HepG2 (cell line): ENCODE data around the gene TYW1B. TPM values are rescaled to one million over a fixed set of nuclear protein-coding genes. Genes with fewer than 3 reads are reported as not detected.

Experiments
- ATAC-seq: fragments of 200-7000 bp; cut with Tn5 transposase; 3 replicates; pipeline ENCODE4 v1.9.1; 2020; ENCODE audit warnings: mild to moderate bottlenecking, moderate library complexity
- BruUV-seq: library from RNA; stranded (reverse); fragments of 400-500 nt; replicated peaks from 2 replicates; lab custom pipeline; 2021; lab: Mats Ljungman, UMichigan
- CTCF ChIA-PET: fragments of 300-600 bp; formaldehyde crosslinking; extraction: SDS; loops from one replicate; lab custom pipeline; 2021; ENCODE audit warnings: low total read pairs, inconsistent platforms, low intra/inter-chr PET ratio; lab: Yijun Ruan, JAX
- POLR2A ChIA-PET: fragments of 350-600 bp; sonication (Branson Sonifier 250); formaldehyde crosslinking; loops from one replicate; lab custom pipeline; 2020; ENCODE audit warnings: antibody characterized with exemption, inconsistent platforms; lab: Yijun Ruan, JAX
- DNase-seq: peaks from one replicate; pipeline ENCODE4 v3.0.0-alpha.2; 2015; ENCODE audit warnings: low spot score
- FAIRE-seq: peaks from 3 replicates; lab custom pipeline; 2011; peaks lifted over from hg19 to GRCh38; lab: Jason Lieb, UNC
- H2AFZ ChIP-seq: one replicate; pipeline ENCODE4 v1.6.1; 2011; ENCODE audit warnings: low read length, inconsistent platforms
- H3K27ac ChIP-seq: fragments of 300-600 bp; 3 replicates; pipeline ENCODE4 v1.8.0; 2011; ENCODE audit warnings: mixed run types, mild to moderate bottlenecking, mixed read lengths, low read length, inconsistent platforms; ENCODE audit not compliant: insufficient read depth; ENCODE audit errors: extremely low read length
- H3K27me3 ChIP-seq, 2 experiments: fragments of 200-600 bp in 1 of 2; 2 replicates in 1 of 2; 3 replicates in 1 of 2; pipeline versions ENCODE4 v1.6.0 to v1.8.0; 2011; ENCODE audit warnings: low read length in 2 of 2, mild to moderate bottlenecking in 2 of 2, moderate library complexity in 2 of 2, inconsistent platforms in 1 of 2; ENCODE audit not compliant: insufficient read depth in 2 of 2, control insufficient read depth in 1 of 2
- H3K36me3 ChIP-seq, 2 experiments: fragments of 200-600 bp in 1 of 2; replicated peaks in 1 of 2; 2 replicates in 1 of 2; 3 replicates in 1 of 2; pipeline versions ENCODE4 v1.5.1 to v1.8.0; 2011; ENCODE audit warnings: low read length in 2 of 2, inconsistent platforms in 1 of 2; ENCODE audit not compliant: insufficient read depth in 2 of 2, control insufficient read depth in 1 of 2
- H3K4me1 ChIP-seq: 2 replicates; pipeline ENCODE4 v1.5.1; 2012; ENCODE audit warnings: low read length, inconsistent platforms; ENCODE audit not compliant: insufficient read depth
- H3K4me2 ChIP-seq: 2 replicates; pipeline ENCODE4 v1.6.0; 2011; ENCODE audit warnings: low read depth, low read length, inconsistent platforms
- H3K4me3 ChIP-seq, 3 experiments: fragments of 200-600 bp in 1 of 3; sonication (generic), shearing (Covaris generic) in 1 of 3; replicated peaks in 1 of 3; 2 replicates each; pipeline ENCODE4 v1.5.1; 2011 to 2016; ENCODE audit warnings: low read length in 3 of 3, inconsistent platforms in 2 of 3, low read depth in 2 of 3, mild to moderate bottlenecking in 2 of 3, control low read depth in 1 of 3, mixed read lengths in 1 of 3; ENCODE audit not compliant: insufficient read depth in 1 of 3
- H3K79me2 ChIP-seq: one replicate; pipeline ENCODE4 v1.6.1; 2011; ENCODE audit warnings: low read length, inconsistent platforms; ENCODE audit not compliant: insufficient read depth
- H3K9ac ChIP-seq: 2 replicates; pipeline ENCODE4 v1.6.0; 2011; ENCODE audit warnings: mild to moderate bottlenecking, low read depth, low read length, inconsistent platforms; ENCODE audit not compliant: insufficient read depth
- H3K9me3 ChIP-seq: 2 replicates; pipeline ENCODE4 v1.5.1; 2012; ENCODE audit warnings: mild to moderate bottlenecking, low read length
- H4K20me1 ChIP-seq: 2 replicates; pipeline ENCODE4 v1.6.0; 2011; ENCODE audit warnings: inconsistent platforms, mild to moderate bottlenecking, low read length, moderate library complexity; ENCODE audit not compliant: insufficient read depth
- CBX2 ChIP-seq, 2 experiments: fragments of 200-600 bp in 1 of 2; sonication (generic); formaldehyde crosslinking in 1 of 2; IDR thresholded peaks; 2 replicates each; pipeline versions ENCODE4 v1.7.0 to v1.8.1; 2018 to 2022; ENCODE audit warnings: low read depth in 2 of 2, low read length in 1 of 2, mild to moderate bottlenecking in 1 of 2, missing genetic modification reagents in 1 of 2
- ELF1 ChIP-seq: sonication (generic); formaldehyde crosslinking; IDR thresholded peaks from 2 replicates; pipeline ENCODE4 v1.4.0; 2020; ENCODE audit warnings: missing genetic modification reagents
- MAFF ChIP-seq: IDR thresholded peaks from 2 replicates; pipeline ENCODE4 v1.6.1; 2011; ENCODE audit warnings: low read depth, low read length, improper control_type of control experiment
- NR3C1 ChIP-seq: sonication (generic); formaldehyde crosslinking; IDR thresholded peaks from 2 replicates; pipeline ENCODE4 v1.4.0; 2020; ENCODE audit warnings: missing genetic modification reagents
- RBFOX2 ChIP-seq: fragments of 200-400 bp; formaldehyde crosslinking; IDR thresholded peaks from 2 replicates; pipeline ENCODE4 v1.6.1; 2017; ENCODE audit warnings: low read depth, mild to moderate bottlenecking, low read length
- RFXAP ChIP-seq: sonication (generic); formaldehyde crosslinking; IDR thresholded peaks from 2 replicates; pipeline ENCODE4 v1.4.0; 2020; ENCODE audit warnings: missing genetic modification reagents, borderline replicate concordance
- SP140L ChIP-seq: sonication (generic); formaldehyde crosslinking; IDR thresholded peaks from 2 replicates; pipeline ENCODE4 v1.4.0; 2020; ENCODE audit warnings: missing genetic modification reagents, borderline replicate concordance
- ZBTB7A ChIP-seq: sonication (generic); formaldehyde crosslinking; IDR thresholded peaks from 2 replicates; pipeline ENCODE4 v1.8.0; 2022; ENCODE audit warnings: mild to moderate bottlenecking, missing genetic modification reagents
- ZGPAT ChIP-seq: IDR thresholded peaks from 2 replicates; pipeline ENCODE4 v1.6.1; 2016; ENCODE audit warnings: mild to moderate bottlenecking
- ZNF451 ChIP-seq: sonication (generic); formaldehyde crosslinking; IDR thresholded peaks from 2 replicates; pipeline ENCODE4 v1.5.0; 2020; ENCODE audit warnings: mild to moderate bottlenecking, missing genetic modification reagents
- ZNF570 ChIP-seq: sonication (generic); formaldehyde crosslinking; IDR thresholded peaks from 2 replicates; pipeline ENCODE4 v1.4.0; 2020; ENCODE audit warnings: mild to moderate bottlenecking, missing genetic modification reagents, borderline replicate concordance
- ZNF772 ChIP-seq: sonication (generic); formaldehyde crosslinking; IDR thresholded peaks from 2 replicates; pipeline ENCODE4 v1.5.0; 2020; ENCODE audit warnings: mild to moderate bottlenecking, missing genetic modification reagents
- WGBS: methylation state at CpG from one replicate; pipeline ENCODE4 v1.1.6; 2017; ENCODE audit warnings: low lambda C conversion rate; 5-methylcytosine and 5-hydroxymethylcytosine counted together
- in situ Hi-C: cut with HindIII; loops from 2 replicates; pipeline ENCODE4 v1.10.0; 2017; ENCODE audit warnings: low pct_unique_long_range_greater_than_20kb; ENCODE audit not compliant: extremely low pct_ligation_motif_present
- intact Hi-C: fragments of 100-400 bp; cut with micrococcal nuclease; formaldehyde crosslinking; loops from one replicate; pipeline ENCODE4 v1.10.0; 2022; ENCODE audit not compliant: unreplicated experiment
- polyA plus RNA-seq, 8 experiments: library from polyadenylated mRNA; depleted of rRNA in 3 of 8; stranded (reverse) in 7 of 8; unstranded in 1 of 8; fragments of >200 nt; fragmentation: Illumina TruSeq in 4 of 8; extraction: Trizol in 4 of 8; gene quantifications; 2 replicates each; pipeline versions ENCODE4 v1.2.1 to v1.2.3, GENCODE V29; 2011 to 2016; ENCODE audit warnings: low read depth in 4 of 8, missing spikeins in 1 of 8, mixed read lengths in 1 of 8; ENCODE audit not compliant: insufficient read depth in 1 of 8
- total RNA-seq, 5 experiments: library from RNA; depleted of rRNA; stranded (reverse); fragments of >200 nt; fragmentation: Illumina TruSeq; extraction: Trizol; gene quantifications; 2 replicates each; pipeline ENCODE4 v1.2.3, GENCODE V29; 2016; ENCODE audit warnings: low read depth in 1 of 5
- TF ChIP-seq, protein P1 (sequence below): sonication (generic); formaldehyde crosslinking; IDR thresholded peaks from 2 replicates; pipeline ENCODE4 v1.4.0; 2020; ENCODE audit warnings: mild to moderate bottlenecking, missing genetic modification reagents, borderline replicate concordance

The TYW1B gene
- total and polyA plus RNA-seq, 2 of the 13 experiments (the other 11 are each of a cell fraction or from before 2014, with no cell fraction given), result 2.0 to 5.5 TPM

GRCh38 chr7:72540923-72541322 lies 287.1 kb downstream of the TYW1B start:
- Histone ChIP-seq H3K9me3 (no peaks in the 10 kb centered on the region), H4K20me1 (no peaks in the 10 kb centered on the region), H3K36me3 (no peaks in the 10 kb centered on the region), H3K4me3 (no peak overlapping the region), H2AFZ (no peak overlapping the region), H3K9ac (no peak overlapping the region), H3K27me3 (no peaks in the 10 kb centered on the region), H3K79me2 (no peaks in the 10 kb centered on the region), H3K4me1 (no peaks in the 10 kb centered on the region), H3K4me2 (no peak overlapping the region), H3K27ac (no peak overlapping the region)
- in situ Hi-C loops, result no loop called here
- intact Hi-C loops, result no loop called here
- ChIA-PET CTCF (no interaction called here), POLR2A (no interaction called here)
- BruUV-seq, result no TSS peak
- no peak for ATAC-seq
- no peak for DNase-seq
- 4% methylated on average over 2 of the region's 2 CpGs for WGBS
- FAIRE-seq, result no peak
- TF ChIP-seq ZBTB7A (CRISPR knock-in tag), result no peak
- no peak for TF ChIP-seq ZNF570 (CRISPR knock-in tag)
- TF ChIP-seq SP140L (CRISPR knock-in tag), result no peak
- TF ChIP-seq RBFOX2, result no peak
- no peak for TF ChIP-seq ZNF772
- no peak for TF ChIP-seq ZNF451 (CRISPR knock-in tag)
- TF ChIP-seq RFXAP (CRISPR knock-in tag), result no peak
- no peak for TF ChIP-seq CBX2 (IDR thresholded peaks at IDR 0.05; ENCODE audit: low read depth, low read length)
- TF ChIP-seq CBX2 (CRISPR knock-in tag; IDR thresholded peaks at IDR 0.05; ENCODE audit: low read depth), result no peak
- no peak for TF ChIP-seq MAFF
- no peak for TF ChIP-seq ELF1 (CRISPR knock-in tag)
- no peak for TF ChIP-seq NR3C1 (CRISPR knock-in tag)
- no peak for TF ChIP-seq ZGPAT (CRISPR knock-in tag)
- TF ChIP-seq, protein P1, sequence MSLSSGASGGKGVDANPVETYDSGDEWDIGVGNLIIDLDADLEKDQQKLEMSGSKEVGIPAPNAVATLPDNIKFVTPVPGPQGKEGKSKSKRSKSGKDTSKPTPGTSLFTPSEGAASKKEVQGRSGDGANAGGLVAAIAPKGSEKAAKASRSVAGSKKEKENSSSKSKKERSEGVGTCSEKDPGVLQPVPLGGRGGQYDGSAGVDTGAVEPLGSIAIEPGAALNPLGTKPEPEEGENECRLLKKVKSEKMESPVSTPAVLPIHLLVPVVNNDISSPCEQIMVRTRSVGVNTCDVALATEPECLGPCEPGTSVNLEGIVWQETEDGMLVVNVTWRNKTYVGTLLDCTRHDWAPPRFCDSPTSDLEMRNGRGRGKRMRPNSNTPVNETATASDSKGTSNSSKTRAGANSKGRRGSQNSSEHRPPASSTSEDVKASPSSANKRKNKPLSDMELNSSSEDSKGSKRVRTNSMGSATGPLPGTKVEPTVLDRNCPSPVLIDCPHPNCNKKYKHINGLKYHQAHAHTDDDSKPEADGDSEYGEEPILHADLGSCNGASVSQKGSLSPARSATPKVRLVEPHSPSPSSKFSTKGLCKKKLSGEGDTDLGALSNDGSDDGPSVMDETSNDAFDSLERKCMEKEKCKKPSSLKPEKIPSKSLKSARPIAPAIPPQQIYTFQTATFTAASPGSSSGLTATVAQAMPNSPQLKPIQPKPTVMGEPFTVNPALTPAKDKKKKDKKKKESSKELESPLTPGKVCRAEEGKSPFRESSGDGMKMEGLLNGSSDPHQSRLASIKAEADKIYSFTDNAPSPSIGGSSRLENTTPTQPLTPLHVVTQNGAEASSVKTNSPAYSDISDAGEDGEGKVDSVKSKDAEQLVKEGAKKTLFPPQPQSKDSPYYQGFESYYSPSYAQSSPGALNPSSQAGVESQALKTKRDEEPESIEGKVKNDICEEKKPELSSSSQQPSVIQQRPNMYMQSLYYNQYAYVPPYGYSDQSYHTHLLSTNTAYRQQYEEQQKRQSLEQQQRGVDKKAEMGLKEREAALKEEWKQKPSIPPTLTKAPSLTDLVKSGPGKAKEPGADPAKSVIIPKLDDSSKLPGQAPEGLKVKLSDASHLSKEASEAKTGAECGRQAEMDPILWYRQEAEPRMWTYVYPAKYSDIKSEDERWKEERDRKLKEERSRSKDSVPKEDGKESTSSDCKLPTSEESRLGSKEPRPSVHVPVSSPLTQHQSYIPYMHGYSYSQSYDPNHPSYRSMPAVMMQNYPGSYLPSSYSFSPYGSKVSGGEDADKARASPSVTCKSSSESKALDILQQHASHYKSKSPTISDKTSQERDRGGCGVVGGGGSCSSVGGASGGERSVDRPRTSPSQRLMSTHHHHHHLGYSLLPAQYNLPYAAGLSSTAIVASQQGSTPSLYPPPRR, result no peak
